Uterus (tissue), 4 donors: ENCODE results near the gene MYH1. TPM values are rescaled to one million over a fixed set of nuclear protein-coding genes. Genes with fewer than 3 reads are reported as not detected.

ENCODE experiments used
- DNase-seq, 2 donors: peaks; one replicate each; pipeline ENCODE4 v3.0.0-alpha.2; 2019 to 2020
- H3K27ac ChIP-seq, 2 donors: fragments of 200-600 bp; sonication (generic); 1 replicate in 1 of 2; 2 replicates in 1 of 2; pipeline ENCODE4 v1.5.1; 2016 to 2018
- H3K27me3 ChIP-seq, 2 donors: fragments of 200-600 bp; sonication (generic); one replicate each; pipeline ENCODE4 v1.5.1; 2018 to 2019; ENCODE audit warnings: control low read depth in 1 of 2
- H3K36me3 ChIP-seq, 2 donors: fragments of 200-600 bp; sonication (generic); one replicate each; pipeline ENCODE4 v1.5.1; 2019; ENCODE audit warnings: control low read depth in 1 of 2
- H3K4me1 ChIP-seq, 2 donors: fragments of 200-600 bp; sonication (generic); one replicate each; pipeline ENCODE4 v1.5.1; 2018 to 2019; ENCODE audit warnings: control low read depth in 1 of 2
- H3K4me3 ChIP-seq, 2 donors: fragments of 200-600 bp; sonication (generic); 1 replicate in 1 of 2; 2 replicates in 1 of 2; pipeline ENCODE4 v1.5.1; 2018 to 2019; ENCODE audit warnings: mild to moderate bottlenecking in 1 of 2
- H3K9me3 ChIP-seq, 2 donors: fragments of 200-600 bp; sonication (generic); one replicate each; pipeline ENCODE4 v1.5.1; 2019; ENCODE audit warnings: control low read depth in 1 of 2
- CTCF ChIP-seq, 4 experiments: fragments of 200-600 bp in 2 of 4; fragments of 450-650 bp in 2 of 4; sonication (generic) in 2 of 4; IDR thresholded peaks; one replicate each; pipeline ENCODE4 v1.5.1; 2016 to 2019; ENCODE audit warnings: antibody characterized with exemption in 4 of 4, mild to moderate bottlenecking in 2 of 4, moderate library complexity in 1 of 4
- POLR2A ChIP-seq, 2 donors: fragments of 450-650 bp; IDR thresholded peaks; one replicate each; pipeline ENCODE4 v1.6.1; 2016; ENCODE audit warnings: antibody characterized with exemption in 2 of 2, mild to moderate bottlenecking in 1 of 2, moderate library complexity in 1 of 2
- intact Hi-C: fragments of 100-400 bp; cut with DNase I; formaldehyde crosslinking; loops from one replicate; pipeline ENCODE4 v1.15.1; 2023; ENCODE audit warnings: low total_unique reads
- total RNA-seq, 4 donors: library from RNA; depleted of rRNA in 3 of 4; stranded (reverse); fragments of >200 nt in 3 of 4; gene quantifications; one replicate each; pipeline versions ENCODE4 v1.1.0 to v1.2.4, GENCODE V29; 2014 to 2023
- donor health status: DM: yes; HTN: yes; CAD: no.

MYH1 gene
- total RNA-seq, 4 donors from 2014 or later: under 0.01 TPM; not detected in 3

GRCh38 chr17:10463402-10463801, 54.9 kb downstream of the MYH1 start:
- H3K27ac ChIP-seq: no peak overlapping the region
- H3K9me3 ChIP-seq: no peaks in the 10 kb centered on the region
- DNase-seq: no peak
- no peak for TF ChIP-seq CTCF (IDR thresholded peaks at IDR 0.05)
- TF ChIP-seq POLR2A (IDR thresholded peaks at IDR 0.05): no peak
- intact Hi-C loops: no loop called here
- no peaks in the 10 kb centered on the region for H3K36me3 ChIP-seq
- H3K4me1 ChIP-seq: no peaks in the 10 kb centered on the region
- no peak overlapping the region for H3K4me3 ChIP-seq
- no peaks in the 10 kb centered on the region for H3K27me3 ChIP-seq

- no peak for DNase-seq
- no peaks in the 10 kb centered on the region for H3K27me3 ChIP-seq
- TF ChIP-seq POLR2A (IDR thresholded peaks at IDR 0.05) (no peak), CTCF (IDR thresholded peaks at IDR 0.05) (no peak)
- H3K4me1 ChIP-seq: no peaks in the 10 kb centered on the region
- no peaks in the 10 kb centered on the region for H3K9me3 ChIP-seq
- intact Hi-C loops: no loop called here
- no peak overlapping the region for H3K27ac ChIP-seq
- no peaks in the 10 kb centered on the region for H3K36me3 ChIP-seq
- no peak overlapping the region for H3K4me3 ChIP-seq
These were observed 58.3 kb downstream of the MYH1 start for GRCh38 chr17:10460062-10460461.

- Histone ChIP-seq H3K9me3 (no peaks in the 10 kb centered on the region), H3K4me1 (no peaks in the 10 kb centered on the region), H3K4me3 (no peak overlapping the region), H3K36me3 (no peaks in the 10 kb centered on the region), H3K27me3 (no peaks in the 10 kb centered on the region), H3K27ac (no peak overlapping the region)
- DNase-seq: no peak
- intact Hi-C loops: no loop called here
- TF ChIP-seq CTCF (IDR thresholded peaks at IDR 0.05) (no peak), POLR2A (IDR thresholded peaks at IDR 0.05) (no peak)
These were observed 59.6 kb downstream of the MYH1 start for GRCh38 chr17:10458701-10459100.

- TF ChIP-seq POLR2A (IDR thresholded peaks at IDR 0.05) (no peak), CTCF (IDR thresholded peaks at IDR 0.05) (no peak)
These were observed 60.4 kb downstream of the MYH1 start for GRCh38 chr17:10457952-10458351.

GRCh38 chr17:10447026-10447931, 71.1 kb downstream of the MYH1 start:
- intact Hi-C loops: no loop called here
- Histone ChIP-seq H3K36me3 (no peaks in the 10 kb centered on the region), H3K4me3 (no peak overlapping the region)

More at GRCh38 chr17:10457952-10458351, 60.4 kb downstream of the MYH1 start:
- H3K27me3 ChIP-seq: no peaks in the 10 kb centered on the region
- no peaks in the 10 kb centered on the region for H3K9me3 ChIP-seq
- no peak overlapping the region for H3K4me3 ChIP-seq
- no peaks in the 10 kb centered on the region for H3K36me3 ChIP-seq
- no peak overlapping the region for H3K27ac ChIP-seq
- intact Hi-C loops: no loop called here
- no peak for DNase-seq
- no peaks in the 10 kb centered on the region for H3K4me1 ChIP-seq

More at GRCh38 chr17:10447026-10447931, 71.1 kb downstream of the MYH1 start:
- Histone ChIP-seq H3K4me1 (no peaks in the 10 kb centered on the region), H3K9me3 (no peaks in the 10 kb centered on the region), H3K27ac (no peak overlapping the region), H3K27me3 (no peaks in the 10 kb centered on the region)
- TF ChIP-seq CTCF (IDR thresholded peaks at IDR 0.05) (no peak), POLR2A (IDR thresholded peaks at IDR 0.05) (no peak)
- no peak for DNase-seq
